CD14-positive monocyte (primary cell): Measurements from ENCODE around the gene ROMO1. TPM values are rescaled to one million over a fixed set of nuclear protein-coding genes. Genes with fewer than 3 reads are reported as not detected.
"Not testable (repeated sequence)": the region's sequence is repeated elsewhere in the genome, so short reads cannot be mapped to it uniquely, and the experiment has no call there.

Experiments
- DNase-seq, 3 donors: peaks; one replicate each; pipeline ENCODE4 v3.0.0-alpha.2; 2011 to 2022
- H2AFZ ChIP-seq: 2 replicates; pipeline ENCODE4 v1.6.0; 2012; ENCODE audit warnings: mild to moderate bottlenecking, low read depth, low read length, inconsistent platforms; ENCODE audit not compliant: insufficient read depth, poor library complexity, severe bottlenecking
- H3K27ac ChIP-seq, 2 donors: 1 replicate in 1 of 2; 2 replicates in 1 of 2; pipeline ENCODE4 v1.5.1; 2012 to 2013; ENCODE audit warnings: low read length in 2 of 2, control low read depth in 1 of 2, inconsistent platforms in 1 of 2, low read depth in 1 of 2, mild to moderate bottlenecking in 1 of 2
- H3K27me3 ChIP-seq, 2 donors: one replicate each; pipeline versions ENCODE4 v1.6.0 to v1.6.1; 2011 to 2013; ENCODE audit warnings: low read length in 2 of 2; ENCODE audit not compliant: control insufficient read depth in 2 of 2, insufficient read depth in 2 of 2
- H3K36me3 ChIP-seq, 2 donors: replicated peaks in 1 of 2; 1 replicate in 1 of 2; 2 replicates in 1 of 2; pipeline versions ENCODE4 v1.5.1 to v1.6.1; 2012 to 2013; ENCODE audit warnings: low read length in 2 of 2, control low read depth in 1 of 2, inconsistent platforms in 1 of 2, mild to moderate bottlenecking in 1 of 2; ENCODE audit not compliant: insufficient read depth in 2 of 2, control insufficient read depth in 1 of 2
- H3K4me1 ChIP-seq, 2 donors: 1 replicate in 1 of 2; 2 replicates in 1 of 2; pipeline versions ENCODE4 v1.5.1 to v1.6.1; 2012 to 2013; ENCODE audit warnings: low read length in 2 of 2, control low read depth in 1 of 2, inconsistent platforms in 1 of 2, mild to moderate bottlenecking in 1 of 2, moderate library complexity in 1 of 2; ENCODE audit not compliant: insufficient read depth in 2 of 2, control insufficient read depth in 1 of 2
- H3K4me2 ChIP-seq: replicated peaks from 2 replicates; pipeline ENCODE3; 2012; ENCODE audit warnings: low read length, moderate library complexity, mild to moderate bottlenecking; ENCODE audit not compliant: poor library complexity, severe bottlenecking; ENCODE audit errors: extremely low read depth
- H3K4me3 ChIP-seq, 3 experiments: fragments of 200-600 bp in 1 of 3; sonication (generic) in 1 of 3; replicated peaks in 1 of 3; 1 replicate in 2 of 3; 2 replicates in 1 of 3; pipeline ENCODE4 v1.5.1; 2011 to 2013; ENCODE audit warnings: low read length in 3 of 3, mild to moderate bottlenecking in 3 of 3, control low read depth in 2 of 3, low read depth in 2 of 3, inconsistent platforms in 1 of 3, moderate library complexity in 1 of 3
- H3K79me2 ChIP-seq: 2 replicates; pipeline ENCODE4 v1.6.0; 2012; ENCODE audit warnings: mild to moderate bottlenecking, control low read depth, inconsistent platforms, low read length, moderate library complexity; ENCODE audit not compliant: insufficient read depth
- H3K9ac ChIP-seq: 2 replicates; pipeline ENCODE4 v1.6.0; 2017; ENCODE audit warnings: low read length, mild to moderate bottlenecking; ENCODE audit not compliant: insufficient read depth, poor library complexity, severe bottlenecking
- H3K9me3 ChIP-seq, 2 donors: replicated peaks in 1 of 2; 1 replicate in 1 of 2; 2 replicates in 1 of 2; pipeline versions ENCODE4 v1.5.1 to v1.6.1; 2012 to 2013; ENCODE audit warnings: low read length in 2 of 2, control low read depth in 1 of 2; ENCODE audit not compliant: control insufficient read depth in 1 of 2, insufficient read depth in 1 of 2
- H4K20me1 ChIP-seq: 2 replicates; pipeline ENCODE4 v1.6.0; 2012; ENCODE audit warnings: mild to moderate bottlenecking, low read length, control low read depth, moderate library complexity; ENCODE audit not compliant: insufficient read depth
- H3K27ac Mint-ChIP-seq, 7 donors: one replicate each; pipeline ENCODE4 v1.8.0; 2020; ENCODE audit warnings: mild to moderate bottlenecking in 7 of 7, mixed read lengths in 7 of 7, moderate library complexity in 6 of 7, inconsistent platforms in 2 of 7
- H3K27me3 Mint-ChIP-seq, 3 donors: one replicate each; pipeline ENCODE4 v1.8.0; 2021 to 2022; ENCODE audit warnings: low read depth in 3 of 3, mild to moderate bottlenecking in 3 of 3, mixed read lengths in 3 of 3, moderate library complexity in 3 of 3, inconsistent platforms in 1 of 3
- H3K36me3 Mint-ChIP-seq, 2 donors: one replicate each; pipeline ENCODE4 v1.8.0; 2020; ENCODE audit warnings: mixed read lengths in 2 of 2, inconsistent platforms in 1 of 2, mild to moderate bottlenecking in 1 of 2
- H3K4me1 Mint-ChIP-seq: one replicate; pipeline ENCODE4 v1.8.0; 2020; ENCODE audit warnings: mild to moderate bottlenecking, mixed read lengths
- H3K4me3 Mint-ChIP-seq, 2 donors: one replicate each; pipeline ENCODE4 v1.8.0; 2020; ENCODE audit warnings: mild to moderate bottlenecking in 2 of 2, mixed read lengths in 2 of 2, moderate library complexity in 1 of 2
- H3K9me3 Mint-ChIP-seq, 7 donors: one replicate each; pipeline ENCODE4 v1.8.0; 2020 to 2022; ENCODE audit warnings: mixed read lengths in 7 of 7, mild to moderate bottlenecking in 6 of 7, moderate library complexity in 6 of 7, inconsistent platforms in 2 of 7
- WGBS: methylation state at CpG from one replicate; pipeline ENCODE4 v1.1.5; 2013; ENCODE audit warnings: missing lambda C conversion rate; ENCODE audit not compliant: insufficient coverage; 5-methylcytosine and 5-hydroxymethylcytosine counted together
- intact Hi-C, 2 donors: fragments of 100-400 bp; cut with micrococcal nuclease; formaldehyde crosslinking; loops; one replicate each; pipeline versions ENCODE4 v1.15.0 to v1.15.1; 2023
- polyA plus RNA-seq, 3 donors: library from polyadenylated mRNA; depleted of rRNA in 1 of 3; unstranded in 2 of 3; stranded (reverse) in 1 of 3; fragments of 300-500 nt in 2 of 3; fragments of >200 nt in 1 of 3; fragmentation: Illumina TruSeq in 2 of 3; gene quantifications; 1 replicate in 2 of 3; 2 replicates in 1 of 3; pipeline ENCODE4 v1.2.3, GENCODE V29; 2012 to 2021
- TF ChIP-seq, protein P1 (sequence below): fragments of 200-600 bp; IDR thresholded peaks from one replicate; pipeline ENCODE4 v1.8.0; 2022; ENCODE audit warnings: antibody characterized with exemption, mild to moderate bottlenecking

The ROMO1 gene
- polyA plus RNA-seq, 3 donors, result 220 to 448 (median 352) TPM

DNA sequence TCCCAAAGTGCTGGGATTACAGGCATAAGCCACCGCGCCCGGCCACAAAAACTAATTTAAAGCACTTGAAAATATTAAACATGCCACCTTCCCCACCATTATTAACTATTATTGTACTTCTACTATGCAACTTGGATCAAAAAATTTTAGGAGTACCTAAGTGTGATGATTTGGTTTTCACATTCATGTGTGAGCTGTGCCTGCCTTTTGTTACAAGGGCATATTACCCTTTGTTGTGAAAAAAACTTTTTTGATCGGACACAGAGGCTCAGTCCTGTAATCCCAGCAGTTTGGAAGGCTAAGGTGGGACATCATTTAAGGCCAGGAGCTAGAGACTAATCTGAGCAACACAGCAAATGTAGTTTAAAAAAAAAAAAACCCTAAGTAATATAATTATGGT lies 17.1 kb downstream of the ROMO1 start:
- Histone ChIP-seq H3K4me1 (no peaks in the 10 kb centered on the region), H3K9ac (no peak overlapping the region), H3K4me3 (no peak overlapping the region), H3K79me2 (peaks cover 100% of the 10 kb centered on the region), H3K4me2 (no peak overlapping the region), H3K27me3 (no peaks in the 10 kb centered on the region), H3K27ac (no peak overlapping the region), H2AFZ (no peak overlapping the region), H3K9me3 (no peaks in the 10 kb centered on the region), H3K36me3 (peaks cover 97 to 100% of the 10 kb centered on the region in 2 donors), H4K20me1 (peaks cover 100% of the 10 kb centered on the region)
- Mint-ChIP-seq H3K27me3 (no peaks in the 10 kb centered on the region), H3K4me3 (no peak overlapping the region), H3K27ac (peak overlapping the region in 1 of 7 donors; percentile 35), H3K9me3 (no peaks in the 10 kb centered on the region), H3K36me3 (peaks cover 77 to 99% of the 10 kb centered on the region in 2 donors), H3K4me1 (no peaks in the 10 kb centered on the region)
- DNase-seq, result no peak
- TF ChIP-seq, protein P1, sequence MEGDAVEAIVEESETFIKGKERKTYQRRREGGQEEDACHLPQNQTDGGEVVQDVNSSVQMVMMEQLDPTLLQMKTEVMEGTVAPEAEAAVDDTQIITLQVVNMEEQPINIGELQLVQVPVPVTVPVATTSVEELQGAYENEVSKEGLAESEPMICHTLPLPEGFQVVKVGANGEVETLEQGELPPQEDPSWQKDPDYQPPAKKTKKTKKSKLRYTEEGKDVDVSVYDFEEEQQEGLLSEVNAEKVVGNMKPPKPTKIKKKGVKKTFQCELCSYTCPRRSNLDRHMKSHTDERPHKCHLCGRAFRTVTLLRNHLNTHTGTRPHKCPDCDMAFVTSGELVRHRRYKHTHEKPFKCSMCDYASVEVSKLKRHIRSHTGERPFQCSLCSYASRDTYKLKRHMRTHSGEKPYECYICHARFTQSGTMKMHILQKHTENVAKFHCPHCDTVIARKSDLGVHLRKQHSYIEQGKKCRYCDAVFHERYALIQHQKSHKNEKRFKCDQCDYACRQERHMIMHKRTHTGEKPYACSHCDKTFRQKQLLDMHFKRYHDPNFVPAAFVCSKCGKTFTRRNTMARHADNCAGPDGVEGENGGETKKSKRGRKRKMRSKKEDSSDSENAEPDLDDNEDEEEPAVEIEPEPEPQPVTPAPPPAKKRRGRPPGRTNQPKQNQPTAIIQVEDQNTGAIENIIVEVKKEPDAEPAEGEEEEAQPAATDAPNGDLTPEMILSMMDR, result no peak
- no CpG with 5 or more reads among the region's 4 CpGs for WGBS
- intact Hi-C loops, result loop anchor here in 1 of 2 donors (10.0 kb wide), 1 partner anchor 1198 kb away; no protein-coding TSS in a partner anchor

DNA sequence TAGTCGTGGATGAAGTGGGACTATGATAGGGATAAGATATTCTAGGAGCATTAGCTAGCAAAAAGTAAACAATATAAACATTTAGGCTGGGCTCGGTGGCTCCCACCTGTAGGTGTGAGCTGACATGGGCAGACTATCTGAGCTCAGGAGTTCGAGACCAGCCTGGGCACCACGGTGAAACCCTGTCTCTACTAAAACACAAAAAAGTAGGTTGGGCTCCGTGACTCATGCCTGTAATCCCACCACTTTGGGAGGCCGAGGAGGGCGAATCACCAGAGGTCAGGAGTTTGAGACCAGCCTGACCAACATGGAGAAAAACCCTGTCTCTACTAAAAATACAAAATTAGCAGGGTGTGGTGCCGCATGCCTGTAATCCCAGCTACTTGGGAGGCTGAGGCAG lies 19.1 kb downstream of the ROMO1 start:
- Histone ChIP-seq H4K20me1 (peaks cover 100% of the 10 kb centered on the region), H3K79me2 (peaks cover 98% of the 10 kb centered on the region), H3K36me3 (peaks cover 94 to 100% of the 10 kb centered on the region in 2 donors)
- H3K4me3 ChIP-seq, H3K4me1 Mint-ChIP-seq, H3K4me1 ChIP-seq, H2AFZ ChIP-seq, H3K27me3 ChIP-seq, H3K4me3 Mint-ChIP-seq, H3K27ac Mint-ChIP-seq, H3K4me2 ChIP-seq, H3K9me3 Mint-ChIP-seq, H3K9me3 ChIP-seq, DNase-seq, H3K27ac ChIP-seq, H3K9ac ChIP-seq, H3K27me3 Mint-ChIP-seq: not testable (repeated sequence)
- H3K36me3 Mint-ChIP-seq, result peaks cover 80 to 99% of the 10 kb centered on the region in 2 donors
- intact Hi-C loops, result loop anchor here in 1 of 2 donors (10.0 kb wide), 1 partner anchor 1196 kb away; no protein-coding TSS in a partner anchor
- WGBS, result 100% methylated on average over 3 of the region's 8 CpGs
